GM23338 (cell line): Measurements from ENCODE around the gene HDAC9. TPM values are rescaled to one million over a fixed set of nuclear protein-coding genes. Genes with fewer than 3 reads are reported as not detected.

Source experiments
- ATAC-seq: fragments of 200-7000 bp; cut with Tn5 transposase; 3 replicates; pipeline ENCODE4 v1.9.1; 2020
- DNase-seq: peaks from one replicate; pipeline ENCODE4 v3.0.0-alpha.2; 2015; ENCODE audit warnings: low spot score
- H2AFZ ChIP-seq: fragments of 200-600 bp; sonication (generic); 2 replicates; pipeline ENCODE4 v1.8.0; 2016; ENCODE audit warnings: antibody characterized with exemption, mild to moderate bottlenecking, moderate library complexity
- H3F3A ChIP-seq: fragments of 200-600 bp; sonication (generic); replicated peaks from 2 replicates; pipeline ENCODE4 v1.8.0; 2017; ENCODE audit warnings: antibody characterized with exemption, mixed run types, low read depth
- H3K27ac ChIP-seq: fragments of 200-600 bp; sonication (generic); 2 replicates; pipeline ENCODE4 v1.6.1; 2016; ENCODE audit warnings: low read depth
- H3K27me3 ChIP-seq: fragments of 200-600 bp; sonication (generic); 2 replicates; pipeline ENCODE4 v1.8.0; 2016; ENCODE audit warnings: mild to moderate bottlenecking, mixed run types, moderate library complexity; ENCODE audit not compliant: insufficient read depth
- H3K36me3 ChIP-seq: fragments of 200-600 bp; sonication (generic); 2 replicates; pipeline ENCODE4 v1.8.0; 2016; ENCODE audit warnings: mild to moderate bottlenecking; ENCODE audit not compliant: insufficient read depth
- H3K4me1 ChIP-seq: fragments of 200-600 bp; sonication (generic); 2 replicates; pipeline ENCODE4 v1.8.0; 2016; ENCODE audit warnings: mild to moderate bottlenecking, moderate library complexity; ENCODE audit not compliant: insufficient read depth
- H3K4me2 ChIP-seq: fragments of 200-600 bp; sonication (generic); 2 replicates; pipeline ENCODE4 v1.7.1; 2017; ENCODE audit warnings: mixed run types
- H3K4me3 ChIP-seq: fragments of 200-600 bp; sonication (generic); 2 replicates; pipeline ENCODE4 v1.6.1; 2016; ENCODE audit warnings: mixed run types
- H3K79me2 ChIP-seq: fragments of 200-600 bp; sonication (generic); replicated peaks from 2 replicates; pipeline ENCODE4 v1.8.0; 2017; ENCODE audit warnings: mild to moderate bottlenecking; ENCODE audit not compliant: insufficient read depth
- H3K9me2 ChIP-seq: fragments of 200-600 bp; sonication (generic); 2 replicates; pipeline ENCODE4 v1.8.0; 2017; ENCODE audit not compliant: insufficient read depth
- H4K20me1 ChIP-seq: fragments of 200-600 bp; sonication (generic); replicated peaks from 2 replicates; pipeline ENCODE4 v1.8.0; 2017; ENCODE audit warnings: mild to moderate bottlenecking; ENCODE audit not compliant: insufficient read depth
- H3K27ac Mint-ChIP-seq: 2 replicates; pipeline ENCODE4 v1.8.0; 2020; ENCODE audit warnings: inconsistent platforms, mild to moderate bottlenecking, moderate library complexity, mixed read lengths
- H3K27me3 Mint-ChIP-seq: 3 replicates; pipeline ENCODE4 v1.8.0; 2022; ENCODE audit warnings: low read depth, mild to moderate bottlenecking, moderate library complexity, mixed read lengths, inconsistent platforms; ENCODE audit not compliant: insufficient read depth, poor library complexity
- H3K36me3 Mint-ChIP-seq: 3 replicates; pipeline ENCODE4 v1.8.0; 2021; ENCODE audit warnings: low read depth, mild to moderate bottlenecking, inconsistent platforms, moderate library complexity, mixed read lengths
- H3K4me1 Mint-ChIP-seq: 3 replicates; pipeline ENCODE4 v1.8.0; 2020; ENCODE audit warnings: mild to moderate bottlenecking, inconsistent platforms, mixed read lengths
- H3K4me3 Mint-ChIP-seq: 3 replicates; pipeline ENCODE4 v1.8.0; 2021; ENCODE audit warnings: moderate library complexity, mild to moderate bottlenecking, inconsistent platforms, mixed read lengths
- H3K9me3 Mint-ChIP-seq: 3 replicates; pipeline ENCODE4 v1.8.0; 2020; ENCODE audit warnings: moderate library complexity, mild to moderate bottlenecking, inconsistent platforms, mixed read lengths
- ETS1 ChIP-seq: IDR thresholded peaks from 2 replicates; pipeline ENCODE4 v1.6.1; 2016; ENCODE audit warnings: antibody characterized with exemption
- EZH2phosphoT487 ChIP-seq: fragments of 200-600 bp; sonication (generic); IDR thresholded peaks from one replicate; pipeline ENCODE4 v1.8.1; 2018; ENCODE audit warnings: antibody characterized with exemption; ENCODE audit not compliant: unreplicated experiment
- JUNB ChIP-seq: IDR thresholded peaks from one replicate; pipeline ENCODE4 v1.6.1; 2016; ENCODE audit warnings: antibody characterized with exemption; ENCODE audit not compliant: unreplicated experiment
- NANOG ChIP-seq: IDR thresholded peaks from 2 replicates; pipeline ENCODE4 v1.6.1; 2016; ENCODE audit warnings: antibody characterized with exemption, borderline replicate concordance
- POLR2AphosphoS5 ChIP-seq: IDR thresholded peaks from 2 replicates; pipeline ENCODE4 v1.6.1; 2016; ENCODE audit warnings: antibody characterized with exemption, low read depth
- REST ChIP-seq: IDR thresholded peaks from one replicate; pipeline ENCODE4 v1.6.1; 2018; ENCODE audit warnings: antibody characterized with exemption; ENCODE audit not compliant: unreplicated experiment
- STAT1 ChIP-seq: IDR thresholded peaks from one replicate; pipeline ENCODE4 v1.6.1; 2016; ENCODE audit warnings: antibody characterized with exemption; ENCODE audit not compliant: unreplicated experiment
- ZNF114 ChIP-seq: fragments of 250-450 bp; sonication (Bioruptor Pico); IDR thresholded peaks from 2 replicates; pipeline ENCODE4 v1.5.0; 2020; ENCODE audit warnings: mild to moderate bottlenecking, moderate library complexity
- ZNF462 ChIP-seq: fragments of 250-450 bp; sonication (Bioruptor Pico); IDR thresholded peaks from 2 replicates; pipeline ENCODE4 v1.5.0; 2020; ENCODE audit warnings: mild to moderate bottlenecking, moderate library complexity
- polyA plus RNA-seq: library from polyadenylated mRNA; unstranded; fragments of >200 nt; fragmentation: Nextera tagmentation; extraction: Ambion mirVana; gene quantifications from 2 replicates; pipeline ENCODE4 v1.2.1, GENCODE V29; 2016
- total RNA-seq: library from RNA; depleted of rRNA; stranded (reverse); fragments of >200 nt; shearing (Covaris generic); gene quantifications from 2 replicates; pipeline ENCODE4 v1.2.3, GENCODE V29; 2014

Gene HDAC9
- total and polyA plus RNA-seq, 2 experiments from 2014 or later, result 8.3 to 18.5 TPM

- H4K20me1 ChIP-seq, result no peaks in the 10 kb centered on the region
- Mint-ChIP-seq H3K27me3 (no peaks in the 10 kb centered on the region), H3K36me3 (no peaks in the 10 kb centered on the region), H3K27ac (peak overlapping the region; percentile 79), H3K9me3 (no peaks in the 10 kb centered on the region), H3K4me1 (peaks cover 33% of the 10 kb centered on the region), H3K4me3 (no peak overlapping the region)
- peak overlapping the region; percentile 7; the same call in 1 of the 2 replicates for H3K27ac ChIP-seq
- no peak overlapping the region for H3K4me3 ChIP-seq
- DNase-seq, result peak; percentile 60
- no peaks in the 10 kb centered on the region for H3K79me2 ChIP-seq
- H3K4me1 ChIP-seq, result peaks cover 8% of the 10 kb centered on the region
- peak; percentile 68 for ATAC-seq
- H3K27me3 ChIP-seq, result no peaks in the 10 kb centered on the region
- no peaks in the 10 kb centered on the region for H3K9me2 ChIP-seq
- H3K36me3 ChIP-seq, result no peaks in the 10 kb centered on the region
- H3F3A ChIP-seq, result no peaks in the 10 kb centered on the region
- no peak overlapping the region for H3K4me2 ChIP-seq
- H2AFZ ChIP-seq, result no peak overlapping the region
- no peak for TF ChIP-seq POLR2AphosphoS5
- TF ChIP-seq ZNF462 (CRISPR knock-in tag), result 0 out of 2 replicates have a peak, but pooled peaks have one; percentile 45
- no peak for TF ChIP-seq EZH2phosphoT487
Observed at GRCh38 chr7:18508443-18509427, 13.2 kb downstream of the HDAC9 start.

- Histone ChIP-seq H3K36me3 (no peaks in the 10 kb centered on the region), H3K27me3 (no peaks in the 10 kb centered on the region), H3K79me2 (no peaks in the 10 kb centered on the region), H4K20me1 (no peaks in the 10 kb centered on the region), H3K4me3 (no peak overlapping the region), H3K9me2 (no peaks in the 10 kb centered on the region), H2AFZ (no peak overlapping the region), H3K4me1 (peaks cover 11% of the 10 kb centered on the region), H3F3A (no peaks in the 10 kb centered on the region), H3K27ac (peak overlapping the region; percentile 17; the same call in 1 of the 2 replicates), H3K4me2 (no peak overlapping the region)
- H3K9me3 Mint-ChIP-seq, result no peaks in the 10 kb centered on the region
- H3K27ac Mint-ChIP-seq, result peak overlapping the region; percentile 79; the same call in 1 of the 2 replicates
- H3K36me3 Mint-ChIP-seq, result no peaks in the 10 kb centered on the region
- H3K4me3 Mint-ChIP-seq, result no peak overlapping the region; the same call in 2 of the 3 replicates
- ATAC-seq, result no peak
- H3K27me3 Mint-ChIP-seq, result no peaks in the 10 kb centered on the region
- peaks cover 34% of the 10 kb centered on the region for H3K4me1 Mint-ChIP-seq
- DNase-seq, result no peak
- TF ChIP-seq REST (no peak), STAT1 (no peak), JUNB (no peak), NANOG (no peak), ETS1 (no peak), ZNF114 (CRISPR knock-in tag) (no peak)
Observed at GRCh38 chr7:18509481-18509880, 13.9 kb downstream of the HDAC9 start.
